NCI-H748 (cell line): Measurements from ENCODE around the gene SLC24A2.

Source experiments
- DNase-seq: peaks from one replicate; lab custom pipeline; 2025; ENCODE audit not compliant: unreplicated experiment; lab: John Stamatoyannopoulos, UW

SLC24A2 gene

DNA sequence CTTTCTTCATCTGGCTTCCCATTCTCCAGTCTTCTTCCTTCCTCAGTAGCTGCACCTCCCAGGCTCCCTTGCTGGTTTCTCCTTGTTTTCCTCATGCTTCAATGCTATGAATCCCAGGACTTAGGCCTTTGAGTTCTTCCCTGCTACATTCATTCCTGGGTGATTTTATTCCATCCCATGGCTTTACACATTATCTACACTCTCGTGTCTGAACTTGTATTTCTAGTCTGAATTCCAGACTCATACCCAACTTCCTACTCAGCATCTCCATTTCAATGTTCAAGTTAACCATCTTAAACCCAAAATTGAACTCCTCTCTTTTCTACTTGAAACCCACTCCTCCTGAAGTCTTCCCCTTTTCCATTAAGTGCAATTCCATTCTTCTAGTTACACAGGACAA is 20.0 kb downstream of the SLC24A2 start:
- no peak for DNase-seq

DNA sequence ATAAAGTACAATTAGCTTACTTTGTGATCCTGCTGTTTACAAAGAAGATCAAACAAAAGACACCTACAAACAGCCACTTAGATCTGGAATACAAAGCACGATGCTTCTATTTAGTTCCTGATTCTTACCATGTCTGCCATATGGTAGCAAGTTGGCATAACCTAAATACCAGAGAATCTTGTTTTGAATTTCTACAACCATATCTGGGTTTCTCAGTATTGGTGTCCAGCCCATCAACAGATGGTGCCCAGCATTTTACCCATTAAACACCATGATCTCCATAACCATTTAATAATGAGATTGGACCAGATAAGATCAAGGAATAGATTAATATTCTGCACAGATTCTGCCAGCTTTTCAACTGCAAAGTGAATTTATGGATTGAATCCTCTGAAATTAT is 29.8 kb downstream of the SLC24A2 start:
- no peak for DNase-seq

DNA sequence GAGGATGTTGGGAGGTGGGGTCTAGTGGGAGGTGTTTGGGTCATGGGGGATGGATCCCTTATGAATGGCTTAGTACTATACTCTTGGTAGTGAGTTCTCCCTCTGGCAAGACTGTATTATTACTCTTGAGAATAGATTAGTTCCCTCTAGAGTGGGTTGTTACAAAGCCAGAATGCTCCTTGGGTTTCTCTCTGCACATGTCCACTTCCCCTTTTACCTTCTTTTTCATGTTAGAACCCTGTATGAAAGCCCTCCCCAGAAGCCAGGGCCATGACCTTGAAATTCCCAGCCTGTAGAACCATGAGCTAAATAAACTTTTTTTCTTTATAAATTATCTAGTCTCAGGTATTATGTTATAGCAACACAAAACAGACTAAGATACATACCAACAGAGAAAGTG is 31.1 kb downstream of the SLC24A2 start:
- no peak for DNase-seq

DNA sequence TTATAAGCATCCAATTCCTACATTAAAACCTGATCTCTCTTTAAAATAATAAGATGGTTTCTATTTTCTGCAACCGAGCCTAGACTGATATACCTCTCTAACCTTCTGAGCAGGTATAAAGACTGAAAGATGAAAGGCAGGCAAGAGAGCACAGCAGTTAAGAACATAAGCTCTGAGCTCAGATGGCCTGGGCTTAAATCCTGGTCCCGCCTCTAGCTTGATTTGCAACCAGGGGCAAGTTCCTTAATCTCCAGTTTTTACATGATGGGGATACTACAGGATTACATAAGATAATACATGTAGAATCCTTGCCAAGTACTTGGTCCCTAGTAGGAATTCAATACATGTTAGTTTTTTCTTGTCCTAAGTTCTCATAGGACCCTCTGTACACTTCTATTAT is 33.9 kb downstream of the SLC24A2 start:
- no peak for DNase-seq

DNA sequence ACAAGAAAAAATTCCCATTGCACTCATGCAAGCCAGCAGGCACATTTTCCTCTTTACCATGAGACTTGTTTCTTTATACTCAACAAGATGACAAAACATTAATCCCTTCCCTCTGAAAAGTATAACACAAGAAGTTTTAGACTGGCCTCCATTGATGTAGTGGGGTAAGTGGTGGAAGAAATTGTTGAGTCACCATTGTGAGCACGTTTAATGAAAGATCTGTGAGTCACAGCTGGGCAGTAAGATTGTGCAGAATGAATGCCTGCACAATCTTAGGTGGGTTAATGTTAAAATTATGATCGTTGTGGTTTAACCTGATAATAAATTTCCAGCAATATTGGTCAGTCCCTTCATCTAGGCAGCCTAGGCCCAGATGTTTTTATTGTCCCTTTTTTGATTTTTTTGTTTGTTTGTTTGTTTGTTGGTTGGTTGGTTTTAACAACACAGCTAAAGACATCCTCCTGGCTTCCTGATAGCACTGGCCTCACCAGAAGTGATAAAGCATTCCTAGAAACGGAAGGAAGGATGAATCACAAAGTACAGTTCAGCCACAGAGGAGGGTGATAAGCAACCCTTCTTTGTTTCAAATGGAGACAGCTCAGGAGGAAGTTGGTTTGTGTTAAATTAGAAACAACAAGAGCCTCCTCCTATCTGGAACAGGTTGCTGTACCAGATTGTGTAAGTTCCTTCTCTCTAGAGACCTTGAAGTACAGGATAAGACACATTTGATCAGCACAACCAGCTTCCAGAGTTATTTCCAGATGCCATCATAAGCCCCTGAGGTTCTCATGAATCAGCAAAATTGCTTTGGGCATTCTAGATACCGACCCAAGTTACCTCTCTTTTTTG is 40.3 kb downstream of the SLC24A2 start:
- no peak for DNase-seq

DNA sequence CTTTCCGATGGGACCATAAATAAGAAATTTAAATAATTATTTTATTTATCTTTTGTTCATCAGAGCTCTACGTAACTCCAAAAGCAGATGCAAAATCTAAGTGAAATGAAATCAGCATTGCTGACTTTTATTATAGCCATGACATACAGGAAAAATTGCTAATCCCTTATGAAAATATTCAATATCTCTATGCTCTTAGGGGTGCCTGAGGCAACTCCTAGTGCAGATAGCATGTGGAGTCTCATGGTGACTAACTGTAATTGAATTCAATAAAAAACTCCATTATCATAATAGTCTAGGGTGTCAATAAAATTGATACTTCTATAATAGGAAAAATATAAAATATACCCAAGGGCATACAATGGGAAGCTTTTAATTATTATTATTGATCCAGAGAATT is 42.6 kb downstream of the SLC24A2 start:
- DNase-seq: no peak

DNA sequence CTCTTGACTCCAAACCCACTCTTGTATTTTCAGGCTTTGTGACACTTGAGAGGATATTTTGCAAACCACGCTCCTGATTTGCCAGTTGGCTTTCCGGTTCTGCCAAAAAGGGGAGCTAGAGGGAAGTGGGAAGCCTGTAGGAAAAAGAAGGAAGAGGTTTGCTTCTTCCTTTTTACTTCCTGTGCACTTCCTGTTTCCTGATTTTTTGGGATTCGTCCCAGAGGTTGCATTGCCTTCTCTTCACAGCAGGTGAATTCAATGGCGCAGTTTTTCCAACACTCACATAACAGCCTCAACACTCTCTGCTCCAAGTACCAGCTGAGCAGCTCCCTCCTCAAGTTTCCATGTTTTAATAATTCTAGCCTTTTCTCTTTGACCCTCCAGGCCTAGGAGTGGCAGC is 47.7 kb downstream of the SLC24A2 start:
- DNase-seq: no peak
